NCI-H1105 treated with DMSO at 0.1 percent for 48 hours (cell line): ENCODE results near the gene PLEKHA8.

Experiments used
- DNase-seq: peaks from one replicate; lab custom pipeline; 2025; lab: John Stamatoyannopoulos, UW

Gene PLEKHA8

DNA sequence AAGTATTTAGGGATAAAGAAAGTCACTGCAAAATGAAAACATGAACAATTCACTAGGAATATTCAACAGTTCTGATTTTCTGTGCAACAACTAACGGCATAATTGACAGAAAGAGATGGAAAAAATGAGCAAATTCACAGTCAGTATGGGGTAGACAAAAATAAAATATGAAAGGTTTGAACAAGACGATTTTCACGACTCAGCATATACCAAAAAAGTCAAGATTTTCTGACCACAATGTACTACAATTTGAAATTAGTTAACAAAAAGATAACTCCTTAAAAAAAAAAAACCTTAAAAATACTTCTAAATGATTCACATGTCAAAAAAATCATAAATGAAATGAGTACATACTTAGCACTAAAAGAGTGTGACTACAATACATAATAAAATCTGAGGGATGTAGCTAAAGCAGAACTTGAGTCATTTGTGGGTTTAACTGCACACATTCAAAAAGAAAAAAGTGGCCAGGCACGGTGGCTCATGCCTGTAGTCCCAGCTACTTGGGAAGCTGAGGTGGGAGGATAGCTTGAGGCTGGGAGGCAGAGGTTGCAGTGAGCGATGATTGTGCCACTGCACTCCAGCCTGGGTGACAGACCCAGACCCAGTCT, 84.0 kb downstream of the PLEKHA8 start:
- no peak for DNase-seq

DNA sequence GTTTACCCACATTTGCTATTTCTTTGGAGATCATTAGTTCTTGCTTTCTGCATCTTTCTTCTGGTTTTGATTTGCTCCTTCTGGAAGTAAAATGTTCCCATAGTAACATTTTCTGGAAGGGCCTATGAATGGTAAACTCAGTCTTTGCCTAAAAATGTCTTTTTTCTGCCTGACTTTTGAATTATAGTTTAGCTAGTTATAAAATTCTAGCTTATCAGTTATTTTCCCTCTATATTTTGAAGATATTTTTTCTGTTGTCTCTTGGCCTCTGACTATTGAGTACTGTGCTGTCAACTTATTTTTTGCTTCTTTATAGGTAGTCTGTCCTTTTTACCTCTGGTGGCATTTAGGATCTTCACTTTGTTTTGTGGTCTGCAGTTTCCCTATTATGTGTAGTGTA, 84.9 kb downstream of the PLEKHA8 start:
- DNase-seq = no peak

DNA sequence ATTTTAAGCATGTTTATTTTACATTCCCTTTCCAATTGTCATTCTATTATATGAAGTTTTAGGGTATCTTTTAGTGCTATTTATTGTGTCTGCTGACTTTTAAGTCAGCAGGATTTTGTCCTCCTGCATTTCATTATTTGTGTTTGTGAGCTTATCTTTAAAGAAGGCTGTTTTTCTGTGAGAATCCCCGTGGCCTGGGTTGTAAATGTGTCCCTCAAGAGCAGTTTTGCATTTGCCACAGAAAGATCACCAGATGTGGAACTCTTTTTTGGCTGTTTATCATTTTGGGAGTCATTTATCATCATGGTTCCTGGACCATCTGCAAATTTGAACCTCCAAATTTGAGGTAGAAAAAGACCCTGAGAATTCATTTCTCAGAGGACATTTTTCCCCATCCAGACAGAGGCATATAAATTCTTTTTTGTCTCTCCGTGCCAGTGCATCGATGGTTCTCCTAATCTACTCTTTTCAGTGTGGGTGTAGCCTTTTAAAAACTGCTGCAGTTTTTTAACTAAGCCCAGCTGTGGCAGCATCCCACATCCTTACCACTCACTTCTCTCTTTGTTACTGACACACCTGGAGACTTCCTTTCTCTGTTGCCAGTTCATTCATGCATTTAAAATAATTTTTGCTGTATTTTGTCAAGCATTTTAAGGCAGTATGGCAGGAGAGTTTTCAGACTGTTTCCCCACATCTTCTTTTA, 86.5 kb downstream of the PLEKHA8 start:
- no peak for DNase-seq

DNA sequence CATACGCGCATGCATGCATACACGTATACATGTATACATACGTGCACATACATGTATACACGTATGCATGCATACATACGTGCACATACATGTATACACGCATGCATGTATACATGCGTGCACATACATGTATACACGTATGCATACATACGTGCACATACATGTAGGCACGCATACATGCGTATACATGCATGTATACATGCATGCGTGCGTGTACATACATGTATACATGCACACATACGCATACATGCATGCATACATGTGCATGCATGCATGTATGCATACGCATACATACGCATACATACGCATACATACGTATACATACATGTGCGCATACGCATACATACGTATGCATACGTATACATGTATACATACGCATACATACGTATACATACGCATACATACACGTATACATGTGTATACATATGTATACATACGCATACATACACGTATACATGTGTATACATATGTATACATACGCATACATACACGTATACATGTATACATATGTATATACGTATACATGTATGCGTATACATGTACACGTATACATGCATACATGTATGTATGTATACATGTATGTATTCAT, 87.6 kb downstream of the PLEKHA8 start:
- no peak for DNase-seq

DNA sequence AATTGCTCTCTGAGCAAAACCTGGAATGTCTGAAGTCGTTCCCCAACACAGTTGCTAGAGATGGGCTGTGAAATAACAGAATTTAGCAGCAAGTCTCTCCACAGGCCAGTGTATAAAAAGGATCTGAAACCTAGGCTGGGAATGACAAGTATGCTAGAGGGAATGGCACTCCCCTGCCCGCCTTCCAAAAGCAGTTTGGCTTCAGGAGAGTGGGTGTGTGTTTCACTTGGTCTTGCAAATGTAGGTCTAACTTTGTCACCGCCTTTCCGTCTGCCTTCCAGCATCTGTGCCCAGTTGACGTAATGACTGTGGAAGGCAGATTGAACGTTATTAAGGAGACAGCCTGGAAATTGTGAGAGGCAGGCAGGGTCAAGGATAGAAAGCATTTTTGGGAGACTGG, 88.6 kb downstream of the PLEKHA8 start:
- DNase-seq = no peak

DNA sequence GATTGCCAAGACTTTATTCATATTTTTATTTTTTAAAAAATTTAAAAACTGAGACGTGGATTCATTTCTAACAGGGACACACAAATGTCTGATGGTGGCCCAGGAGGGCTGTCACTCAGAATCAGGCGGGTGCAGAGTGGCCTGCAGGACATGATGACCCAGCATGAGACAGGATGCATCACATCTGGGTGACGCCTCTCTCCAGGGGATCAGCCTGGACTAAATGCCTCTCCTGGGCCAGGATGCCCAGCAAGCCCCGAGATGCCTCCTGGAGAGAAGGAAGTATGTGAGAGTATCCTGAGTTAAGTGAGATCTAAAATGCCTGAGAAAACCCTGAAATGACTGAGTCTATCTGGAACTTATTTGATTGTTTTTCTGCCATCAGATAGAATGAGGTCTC, 89.7 kb downstream of the PLEKHA8 start:
- DNase-seq = no peak

DNA sequence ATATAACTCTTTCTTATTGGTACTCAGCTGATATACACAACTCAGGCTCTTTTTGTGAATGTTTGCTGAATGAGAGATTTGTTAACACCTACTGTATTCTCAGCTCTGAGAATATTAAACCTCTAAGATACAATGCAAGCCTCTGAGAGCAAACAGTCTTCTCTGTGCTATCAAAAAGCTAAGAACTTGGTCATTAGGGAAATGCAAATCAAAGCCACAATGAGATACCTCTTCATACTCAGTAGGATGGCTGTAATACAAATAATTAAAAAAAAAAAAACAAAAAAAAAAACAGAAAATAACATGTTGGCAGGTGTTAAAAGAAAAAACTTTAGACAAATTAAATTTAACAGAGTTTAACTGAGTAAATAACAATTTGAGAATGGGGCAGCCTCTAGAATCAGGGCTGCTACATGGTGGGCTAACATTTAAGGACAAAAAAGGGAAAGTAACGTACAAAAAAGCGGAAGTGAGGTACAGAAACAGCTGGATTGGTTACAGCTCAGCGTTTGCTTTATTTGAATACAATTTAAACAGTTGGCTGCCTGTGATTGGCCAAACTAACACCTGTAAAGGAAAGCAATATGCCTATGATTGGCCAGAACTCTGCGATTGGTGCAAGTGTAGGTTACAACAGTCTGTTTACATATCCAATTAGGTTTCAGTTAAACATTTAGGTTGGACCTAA, 91.8 kb downstream of the PLEKHA8 start:
- DNase-seq = no peak

DNA sequence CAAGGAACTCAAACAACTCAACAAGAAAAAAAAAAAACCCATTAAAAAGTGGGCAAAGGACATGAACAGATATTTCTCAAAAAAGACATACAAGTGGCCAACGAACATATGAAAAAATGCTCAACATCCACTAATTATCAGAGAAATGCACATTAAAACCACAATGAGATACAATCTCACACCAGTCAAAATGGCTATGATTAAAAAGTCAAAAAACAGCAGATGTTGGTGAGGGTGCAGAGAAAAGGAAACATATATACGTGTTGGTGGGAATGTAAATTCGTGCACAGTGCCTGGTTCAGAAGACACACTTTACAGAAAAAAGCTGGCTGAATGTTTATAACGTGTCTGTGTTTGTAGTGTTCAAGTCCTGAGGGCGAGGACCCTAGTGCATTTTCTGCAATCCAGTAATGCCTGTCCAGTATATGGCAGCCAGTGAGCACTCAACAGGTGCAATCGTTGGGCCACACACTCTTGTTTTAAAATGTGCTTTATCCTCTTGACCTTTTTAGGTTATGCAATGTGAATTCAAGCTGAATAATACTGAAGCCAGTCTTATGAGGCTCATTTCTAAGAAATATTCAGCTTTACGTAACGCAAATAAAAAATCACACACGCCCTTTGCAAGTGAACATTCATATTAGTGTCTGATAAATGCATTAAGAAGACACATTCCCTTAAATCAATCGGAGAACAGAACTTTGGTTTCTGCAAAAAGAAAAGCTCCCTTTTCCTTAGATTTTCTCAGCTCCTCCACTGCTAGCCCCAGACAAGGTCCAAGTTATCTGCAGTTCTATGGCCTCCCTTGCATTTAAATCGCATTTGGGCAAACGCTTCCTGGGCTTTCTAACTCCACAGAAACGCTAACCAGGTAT, 105.8 kb downstream of the PLEKHA8 start:
- DNase-seq = no peak

DNA sequence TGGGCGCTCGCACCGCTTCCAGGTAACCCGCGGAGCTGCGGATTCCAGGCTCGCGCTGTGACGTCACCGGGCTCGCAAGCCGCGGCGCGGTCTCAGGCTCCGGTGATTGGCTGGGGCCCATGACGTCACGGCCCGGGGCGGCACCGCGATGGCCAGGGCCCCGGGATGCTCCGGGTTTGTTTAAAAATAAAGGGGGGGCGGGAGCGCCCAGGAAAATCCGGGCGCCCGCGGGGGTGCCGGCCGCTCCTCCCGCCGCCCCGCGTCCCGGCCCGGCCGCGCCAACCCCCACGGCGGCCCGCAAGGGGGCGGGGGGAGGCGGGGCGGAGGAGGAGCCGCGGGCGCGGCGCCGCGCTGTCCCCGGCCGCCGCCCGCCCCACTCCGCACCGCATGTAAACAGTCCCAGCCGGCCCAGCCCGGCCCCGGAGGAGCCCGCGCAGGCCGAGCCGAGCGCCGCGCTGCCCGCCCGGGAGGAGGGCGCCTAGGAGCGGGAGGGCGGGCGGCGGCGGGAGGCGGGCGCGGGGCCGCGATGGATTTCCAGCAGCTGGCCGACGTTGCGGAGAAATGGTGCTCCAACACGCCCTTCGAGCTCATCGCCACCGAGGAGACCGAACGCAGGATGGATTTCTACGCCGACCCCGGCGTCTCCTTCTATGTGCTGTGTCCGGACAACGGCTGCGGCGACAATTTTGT, 106.5 kb downstream of the PLEKHA8 start, which contains the start of gene MTURN:
Gene MTURN (plus strand): TSS at position 376 of the 690 bp plus-strand sequence. CDS start 151 bp downstream, at position 527.
- DNase-seq = peak; percentile 92

DNA sequence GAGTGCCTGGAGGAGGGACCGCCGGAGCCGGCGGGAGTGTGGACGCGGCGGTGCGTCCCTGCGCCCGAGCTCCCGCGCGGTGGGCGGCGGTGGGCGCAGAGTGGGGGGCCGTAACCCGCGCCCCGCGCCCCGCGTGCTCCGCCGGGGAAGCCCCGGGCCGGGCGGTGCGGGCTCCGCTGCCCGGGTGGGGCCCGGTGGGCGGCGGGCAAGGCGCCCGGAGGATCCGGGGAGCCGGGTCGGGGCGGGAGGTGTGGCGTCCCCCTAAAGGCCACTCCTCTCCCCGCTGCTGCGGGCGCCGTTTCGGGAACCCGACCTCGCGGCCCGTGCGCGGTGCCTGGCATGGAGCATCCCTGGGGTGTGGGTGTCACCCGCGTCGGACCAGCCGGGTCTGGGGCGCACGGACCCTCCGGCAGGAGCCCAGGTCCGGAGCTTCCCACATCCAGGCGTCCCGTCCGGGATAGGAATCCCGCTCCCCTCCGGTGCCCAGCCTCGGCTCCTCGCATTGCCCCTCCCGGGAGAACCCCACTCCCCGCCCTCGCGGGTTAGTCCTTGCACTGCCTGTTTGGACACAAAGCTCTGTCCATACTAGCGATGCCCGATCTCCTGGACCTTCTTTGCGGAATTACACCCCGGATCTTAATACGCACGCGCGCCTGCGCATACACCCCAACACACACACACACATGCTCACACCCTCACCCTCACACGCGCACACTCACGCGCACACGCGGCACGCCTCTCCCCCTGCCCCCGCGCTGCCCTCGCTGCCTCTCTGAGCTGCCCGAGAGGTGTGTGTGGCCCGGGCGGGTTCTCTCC, 107.3 kb downstream of the PLEKHA8 start:
- DNase-seq = peak; percentile 50

DNA sequence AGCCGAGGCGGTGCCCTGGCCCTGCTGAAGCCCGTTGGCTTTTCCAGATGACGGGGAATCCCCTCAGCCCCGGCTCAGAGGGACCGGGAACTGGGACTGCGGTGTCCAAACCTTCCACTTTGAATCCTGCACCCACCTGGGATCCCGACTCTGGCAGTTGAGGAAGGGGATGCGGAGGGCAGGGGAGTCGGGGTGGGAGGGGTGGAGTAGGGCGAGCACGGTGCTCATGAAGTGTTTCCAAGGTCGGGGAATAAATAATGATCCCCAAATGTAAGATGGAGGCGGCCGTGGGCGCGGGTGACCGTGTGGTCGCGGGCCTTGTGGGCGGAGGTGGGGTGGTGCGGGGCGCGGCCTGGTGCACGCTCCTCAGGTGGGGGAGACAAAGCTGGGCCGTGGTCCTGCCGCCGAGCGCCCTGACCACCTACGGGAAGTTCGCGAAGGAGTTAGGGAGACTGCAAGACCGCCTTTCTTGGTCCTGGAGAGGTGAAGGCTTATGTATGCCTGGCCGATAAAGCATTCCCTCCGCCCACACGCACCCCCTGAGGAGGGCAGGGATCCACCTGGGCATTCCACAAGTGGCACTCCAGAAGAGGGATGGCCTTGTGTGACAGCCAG, 108.0 kb downstream of the PLEKHA8 start:
- no peak for DNase-seq

DNA sequence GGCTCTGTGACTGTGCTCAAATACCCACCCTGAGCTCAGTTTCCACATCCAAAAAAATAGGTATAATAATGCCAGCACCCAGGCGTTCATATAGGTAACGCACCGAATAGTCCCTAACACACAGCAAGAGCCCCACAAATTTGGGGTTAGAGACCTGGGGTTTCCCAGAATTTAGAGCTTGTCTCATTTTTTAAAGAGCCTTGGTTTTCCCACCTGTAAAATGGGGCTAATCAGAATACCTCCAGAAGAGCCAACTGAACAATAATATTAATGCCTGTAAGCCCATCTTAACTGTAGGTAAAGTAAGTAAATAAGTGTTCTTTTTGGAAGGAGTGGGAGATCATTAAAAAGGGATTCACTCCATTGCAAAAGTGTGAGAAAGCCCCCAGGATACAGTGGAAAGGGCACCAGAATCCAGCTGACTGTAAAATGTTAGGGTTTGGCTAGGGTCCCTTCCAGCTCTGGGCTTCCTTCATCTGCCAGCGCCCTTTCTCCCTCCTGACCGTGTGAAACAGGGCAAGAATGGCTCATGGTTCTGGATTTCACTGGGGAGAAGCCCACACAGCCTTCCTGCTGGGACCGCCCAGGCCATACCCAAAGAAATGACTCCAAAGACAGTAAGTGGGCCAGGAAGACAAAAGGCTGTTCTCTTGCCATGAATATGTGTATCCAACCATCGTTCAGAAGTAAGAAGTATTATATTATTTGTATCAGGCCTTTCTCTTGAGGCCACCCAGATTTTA, 108.7 kb downstream of the PLEKHA8 start:
- DNase-seq = no peak

DNA sequence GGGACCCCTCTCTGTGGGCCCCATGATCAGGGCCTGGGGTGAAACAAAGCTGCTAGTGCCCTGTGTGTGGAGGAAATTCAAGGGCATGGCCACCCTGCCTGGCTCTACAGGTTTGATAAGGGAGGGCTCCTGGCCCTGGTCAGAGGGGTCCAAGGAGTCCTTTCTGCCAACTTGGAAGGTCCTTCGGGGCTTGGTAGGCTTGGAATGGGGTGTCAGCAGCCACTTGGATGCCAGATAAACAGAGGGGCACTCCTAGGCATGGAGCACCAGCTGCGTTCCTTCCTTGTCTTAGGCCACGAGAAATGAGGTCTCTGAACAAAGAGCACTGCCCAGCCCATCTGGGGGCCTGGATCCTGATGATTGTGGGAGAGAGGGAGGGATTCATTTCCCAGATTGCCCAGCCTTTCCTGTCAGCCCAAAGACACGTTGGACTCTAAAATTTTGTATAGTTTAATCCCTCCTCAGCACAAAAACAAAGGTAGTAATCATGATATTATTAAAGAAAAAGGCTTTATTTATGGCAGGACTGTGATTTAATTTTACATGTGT, 111.7 kb downstream of the PLEKHA8 start:
- DNase-seq = no peak

DNA sequence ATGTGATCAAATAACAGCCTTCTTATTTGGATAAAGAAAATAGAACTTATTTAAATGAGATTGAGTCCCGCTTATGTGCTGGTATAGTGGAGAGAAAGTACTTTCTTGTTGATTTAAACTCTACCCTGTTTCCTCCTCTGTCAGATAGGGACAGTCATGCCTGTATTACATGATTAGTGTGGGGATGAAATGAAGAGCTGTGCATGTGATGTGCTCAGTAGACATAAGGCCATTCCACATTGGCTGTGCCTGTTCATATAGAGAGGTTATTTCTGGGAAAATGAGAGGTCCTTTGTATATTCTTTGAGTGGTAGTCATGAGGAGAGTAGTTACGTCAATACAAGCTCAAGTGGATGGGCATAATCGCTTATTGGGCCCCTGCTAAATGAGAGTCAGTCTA, 112.2 kb downstream of the PLEKHA8 start:
- DNase-seq = no peak

DNA sequence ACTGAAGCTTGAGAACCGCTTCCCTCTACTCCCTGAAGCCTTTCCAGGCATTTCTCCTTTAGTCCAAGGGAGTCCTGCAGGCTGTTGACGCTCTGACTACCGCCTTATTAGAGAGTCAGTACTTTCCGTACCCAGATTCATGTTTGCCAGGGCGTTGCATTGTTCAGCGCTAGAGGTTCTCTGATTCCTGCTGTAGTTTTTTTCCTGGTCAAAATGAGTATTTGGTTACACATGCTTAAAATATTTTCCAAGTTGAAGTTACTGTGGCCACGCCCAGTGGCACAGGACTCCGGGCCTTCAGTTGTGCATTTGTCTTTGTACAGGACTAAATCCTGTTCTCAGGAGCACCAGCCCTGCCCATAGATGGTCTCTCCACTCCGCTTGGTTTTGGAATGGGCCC, 114.5 kb downstream of the PLEKHA8 start:
- peak; percentile 14 for DNase-seq

DNA sequence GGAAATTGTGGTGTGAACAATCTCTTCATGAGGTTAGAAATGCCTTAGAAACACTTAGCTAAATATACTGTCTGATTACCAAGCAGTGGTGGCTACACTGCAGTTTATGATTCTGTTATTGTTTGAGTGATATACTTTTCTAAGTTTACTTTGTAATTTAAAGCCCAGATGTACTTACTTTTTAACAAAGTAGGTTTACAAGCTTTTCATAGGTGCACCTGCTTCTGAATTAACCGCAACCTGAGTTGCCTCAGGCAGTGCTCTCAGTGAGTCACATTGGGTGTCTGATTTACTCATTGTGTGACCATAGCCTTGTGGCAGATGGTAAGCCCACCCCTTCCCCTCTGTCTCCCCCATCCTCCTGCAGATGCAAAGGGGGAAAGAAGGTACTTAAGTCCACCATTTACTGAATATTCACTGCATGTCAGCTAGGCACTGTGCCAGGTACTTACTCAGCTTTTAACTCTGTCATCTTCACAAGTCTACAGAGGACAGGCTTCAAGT, 115.6 kb downstream of the PLEKHA8 start:
- DNase-seq = peak; percentile 98

DNA sequence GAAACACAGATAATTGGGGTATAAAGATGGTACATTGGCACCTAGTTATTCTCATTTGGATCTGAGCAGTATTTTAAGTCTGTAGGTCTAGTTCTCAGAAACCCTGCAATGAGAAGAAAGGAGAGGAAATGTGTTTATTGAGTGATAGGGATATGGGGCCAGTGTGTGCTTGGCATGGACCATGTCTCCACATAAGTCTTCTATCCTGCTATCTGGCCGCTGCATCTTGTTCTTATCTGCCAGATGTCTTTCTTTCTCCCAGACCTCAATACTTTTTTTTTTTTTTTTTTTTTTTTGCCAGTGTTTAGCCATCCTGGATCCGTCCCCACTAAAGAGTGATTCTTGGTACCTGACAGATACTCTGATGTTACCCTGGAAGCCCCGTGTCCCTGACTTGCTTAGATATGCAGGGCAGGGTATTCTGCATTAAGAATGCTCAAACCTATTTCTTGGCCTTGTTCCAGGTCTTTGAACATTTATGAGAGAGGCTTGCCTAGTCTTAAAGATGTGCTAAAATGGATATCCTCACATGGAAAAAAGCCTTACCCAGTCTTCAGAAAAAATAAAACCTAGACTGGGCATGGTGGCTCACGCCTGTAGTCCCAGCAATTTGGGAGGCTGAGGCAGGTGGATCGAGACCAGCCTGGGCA, 116.6 kb downstream of the PLEKHA8 start:
- DNase-seq = peak; percentile 46

DNA sequence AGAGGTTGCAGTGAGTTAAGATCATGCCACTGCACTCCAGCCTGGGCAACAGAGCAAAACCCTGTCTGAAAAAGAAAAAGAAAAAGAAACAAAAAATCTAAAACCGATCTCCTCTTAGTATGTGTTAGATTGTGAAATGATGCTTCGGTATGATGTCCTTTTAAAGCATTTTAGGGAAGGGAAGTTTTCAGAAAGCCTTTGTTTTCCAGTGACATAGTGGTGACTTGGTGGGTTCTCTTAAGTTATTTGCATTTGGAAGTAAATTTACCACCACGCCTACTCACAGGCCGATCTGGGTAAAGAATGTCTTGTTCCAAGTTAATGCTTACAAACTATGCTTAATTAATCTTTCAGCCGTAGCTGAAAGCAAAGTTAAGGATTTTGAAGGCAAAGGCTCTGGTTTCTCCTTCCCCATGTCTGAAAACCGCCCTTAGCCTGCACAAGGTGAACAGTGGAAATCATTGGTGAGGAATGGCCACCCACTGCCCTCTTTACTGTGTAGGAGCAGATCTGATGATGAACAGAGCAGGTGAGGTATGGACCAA, 117.3 kb downstream of the PLEKHA8 start:
- no peak for DNase-seq
